ENCODE measurements around the gene ADIPOR2. TPM values are rescaled to one million over a fixed set of nuclear protein-coding genes. Genes with fewer than 3 reads are reported as not detected.
A peak's percentile ranks its signal among the peaks of the same experiment; 100 is the strongest.

The ADIPOR2 gene
- total and polyA plus RNA-seq, 11 donors, result 17.7 to 52.5 (median 36.7) TPM

DNA sequence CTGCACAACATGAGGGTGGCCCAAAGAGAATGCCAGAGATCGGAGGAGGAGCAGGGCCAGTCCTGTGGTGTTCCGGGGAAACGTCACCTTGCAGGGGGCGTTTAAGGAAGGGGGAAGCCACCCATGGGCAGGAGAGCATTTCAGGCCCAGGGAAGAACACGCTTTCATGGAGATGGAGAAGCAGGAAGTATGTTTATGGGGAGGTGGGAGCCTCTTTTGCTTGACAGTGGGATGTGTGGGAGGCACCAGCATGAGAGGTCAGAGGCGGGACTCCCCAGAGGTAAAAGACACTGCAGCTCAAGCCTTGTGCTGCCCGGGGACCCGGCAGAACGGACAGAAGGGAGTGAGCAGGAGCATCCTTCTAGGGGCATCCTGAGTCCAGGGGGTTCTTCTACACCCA lies 128.2 kb downstream of the ADIPOR2 start:
- DNase-seq (no peak), ATAC-seq (no peak)
- Histone ChIP-seq H3K36me3 (no peaks in the 10 kb centered on the region), H3K9me3 (no peaks in the 10 kb centered on the region), H3K4me3 (no peak overlapping the region), H3K4me1 (peaks cover 0 to 10% (median 0%) of the 10 kb centered on the region in 12 donors), H3K27me3 (peaks cover 11 to 61% (median 34%) of the 10 kb centered on the region in 9 donors), H3K27ac (no peak overlapping the region)
- 62 to 78% (median 72%) methylated on average over 9 of the region's 9 CpGs for WGBS, 4 donors
- intact Hi-C loops (cut with DNase I), result no loop called here
- TF ChIP-seq, protein P1, sequence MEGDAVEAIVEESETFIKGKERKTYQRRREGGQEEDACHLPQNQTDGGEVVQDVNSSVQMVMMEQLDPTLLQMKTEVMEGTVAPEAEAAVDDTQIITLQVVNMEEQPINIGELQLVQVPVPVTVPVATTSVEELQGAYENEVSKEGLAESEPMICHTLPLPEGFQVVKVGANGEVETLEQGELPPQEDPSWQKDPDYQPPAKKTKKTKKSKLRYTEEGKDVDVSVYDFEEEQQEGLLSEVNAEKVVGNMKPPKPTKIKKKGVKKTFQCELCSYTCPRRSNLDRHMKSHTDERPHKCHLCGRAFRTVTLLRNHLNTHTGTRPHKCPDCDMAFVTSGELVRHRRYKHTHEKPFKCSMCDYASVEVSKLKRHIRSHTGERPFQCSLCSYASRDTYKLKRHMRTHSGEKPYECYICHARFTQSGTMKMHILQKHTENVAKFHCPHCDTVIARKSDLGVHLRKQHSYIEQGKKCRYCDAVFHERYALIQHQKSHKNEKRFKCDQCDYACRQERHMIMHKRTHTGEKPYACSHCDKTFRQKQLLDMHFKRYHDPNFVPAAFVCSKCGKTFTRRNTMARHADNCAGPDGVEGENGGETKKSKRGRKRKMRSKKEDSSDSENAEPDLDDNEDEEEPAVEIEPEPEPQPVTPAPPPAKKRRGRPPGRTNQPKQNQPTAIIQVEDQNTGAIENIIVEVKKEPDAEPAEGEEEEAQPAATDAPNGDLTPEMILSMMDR (IDR thresholded peaks at IDR 0.05), result no peak
- TF ChIP-seq POLR2A (IDR thresholded peaks at IDR 0.05), result no peak

GRCh38 chr12:1819571-1819970 lies 128.7 kb downstream of the ADIPOR2 start:
- Histone ChIP-seq H3K4me3 (no peak overlapping the region), H3K36me3 (no peaks in the 10 kb centered on the region), H3K4me1 (peaks cover 0 to 10% (median 0%) of the 10 kb centered on the region in 12 donors), H3K27ac (no peak overlapping the region), H3K27me3 (peaks cover 11 to 66% (median 34%) of the 10 kb centered on the region in 9 donors), H3K9me3 (no peaks in the 10 kb centered on the region)
- TF ChIP-seq, protein P1 (IDR thresholded peaks at IDR 0.05), result no peak
- TF ChIP-seq POLR2A (IDR thresholded peaks at IDR 0.05), result no peak
- intact Hi-C loops (cut with DNase I), result no loop called here
- DNase-seq (no peak), ATAC-seq (no peak)
- WGBS, 4 donors, result 36 to 47% (median 43%) methylated on average over 6 of the region's 6 CpGs

DNA sequence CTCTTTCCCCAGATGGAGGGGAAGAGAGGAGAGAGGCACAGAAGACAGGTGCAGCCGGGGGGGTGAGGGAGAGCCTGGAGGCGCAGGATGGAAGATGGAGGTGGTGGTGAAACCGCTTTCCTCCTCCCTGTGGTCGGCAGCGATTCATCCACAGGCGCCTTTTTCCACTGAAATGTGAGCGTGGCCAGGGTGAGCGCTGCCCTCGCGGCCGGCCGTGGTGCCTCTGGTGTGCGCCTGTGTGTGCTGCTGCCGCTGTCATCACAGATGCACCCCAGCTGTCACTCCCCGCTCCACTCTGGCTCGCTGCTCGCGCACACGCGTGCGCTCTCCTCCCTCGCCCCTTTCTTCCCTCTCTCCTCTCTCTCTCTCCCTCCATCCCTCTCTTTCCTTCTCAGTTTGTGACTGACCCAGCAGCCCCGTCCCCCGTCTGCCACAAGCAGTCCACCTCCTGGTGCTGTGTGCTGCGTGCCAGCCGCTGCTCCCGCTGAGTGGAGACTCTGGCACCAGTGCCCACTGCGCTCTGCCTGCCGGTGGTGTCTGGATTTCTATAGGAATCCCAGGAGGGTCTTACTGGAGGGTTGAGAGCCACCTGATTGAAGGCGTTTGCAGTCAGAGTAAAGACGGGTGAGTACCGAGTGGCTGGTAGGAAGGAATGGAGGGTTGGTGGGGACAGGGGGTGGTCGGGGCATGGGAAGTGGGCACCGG lies 129.5 kb downstream of the ADIPOR2 start, which contains the start of gene LRTM2:
TSS of gene LRTM2 (plus strand) at position 375 of the 705 bp plus-strand sequence. CDS start 7,584 bp downstream, outside the sequence.
- H3K4me1 ChIP-seq, result peaks cover 0 to 10% (median 0%) of the 10 kb centered on the region in 12 donors
- peaks cover 11 to 66% (median 34%) of the 10 kb centered on the region in 9 donors for H3K27me3 ChIP-seq
- intact Hi-C loops (cut with DNase I), result no loop called here
- H3K9me3 ChIP-seq, result no peaks in the 10 kb centered on the region
- H3K4me3 ChIP-seq, result no peak within 1 kb of the TSS
- 13 to 15% (median 14%) methylated on average over 34 of the region's 34 CpGs for WGBS, 4 donors
- no peak for DNase-seq
- ATAC-seq, result peak in 3 of 4 donors; percentile 9 to 43 (median 41)
- H3K36me3 ChIP-seq, result no peaks in the 10 kb centered on the region
- TF ChIP-seq POLR2A (IDR thresholded peaks at IDR 0.05), result no peak
- TF ChIP-seq, protein P1 (IDR thresholded peaks at IDR 0.05), result no peak
- H3K27ac ChIP-seq, result no peak within 1 kb of the TSS

GRCh38 chr12:1820896-1821291 lies 130.0 kb downstream of the ADIPOR2 start:
- no peak for DNase-seq
- no peak for TF ChIP-seq POLR2A (IDR thresholded peaks at IDR 0.05)
- TF ChIP-seq, protein P1 (IDR thresholded peaks at IDR 0.05), result no peak
- Histone ChIP-seq H3K27me3 (peaks cover 11 to 68% (median 34%) of the 10 kb centered on the region in 9 donors), H3K4me3 (no peak overlapping the region), H3K9me3 (no peaks in the 10 kb centered on the region), H3K4me1 (peaks cover 0 to 10% (median 0%) of the 10 kb centered on the region in 12 donors), H3K36me3 (no peaks in the 10 kb centered on the region), H3K27ac (no peak overlapping the region)
- intact Hi-C loops (cut with DNase I), result no loop called here
- no peak for ATAC-seq
- 74 to 83% (median 78%) methylated on average over 8 to 11 of the region's 11 CpGs for WGBS, 4 donors
